Endothelial cell of umbilical vein (primary cell): Measurements from ENCODE around the gene IER5. TPM values are rescaled to one million over a fixed set of nuclear protein-coding genes. Genes with fewer than 3 reads are reported as not detected.

ENCODE experiments used
- BruUV-seq: library from RNA; stranded (reverse); fragments of 400-500 nt; replicated peaks from 2 replicates; lab custom pipeline; 2021; lab: Mats Ljungman, UMichigan
- CTCF ChIA-PET: fragments of 300-600, 350-600 bp; sonication (Branson Sonifier 250); formaldehyde crosslinking; loops from one replicate; lab custom pipeline; 2021; ENCODE audit warnings: antibody characterized with exemption, inconsistent platforms; lab: Charles Lee
- POLR2A ChIA-PET: fragments of 300-600, 350-600 bp; sonication (Branson Sonifier 250); formaldehyde crosslinking; loops from one replicate; lab custom pipeline; 2021; ENCODE audit warnings: antibody characterized with exemption, inconsistent platforms; lab: Charles Lee
- DNase-seq: peaks from one replicate; pipeline ENCODE4 v3.0.0-alpha.2; 2011; ENCODE audit warnings: low read depth, low spot score
- FAIRE-seq: peaks from 2 replicates; lab custom pipeline; 2011; peaks lifted over from hg19 to GRCh38; lab: Jason Lieb, UNC
- H2AFZ ChIP-seq: 2 replicates; pipeline ENCODE4 v1.6.0; 2012; ENCODE audit warnings: low read depth, low read length, control low read depth, inconsistent platforms
- H3K27ac ChIP-seq: 2 replicates; pipeline ENCODE4 v1.5.1; 2011; ENCODE audit warnings: low read depth, mild to moderate bottlenecking, control low read depth, low read length, moderate library complexity; ENCODE audit not compliant: insufficient read depth
- H3K27me3 ChIP-seq, 2 experiments: 2 replicates each; pipeline versions ENCODE4 v1.6.0 to v1.6.1; 2011; ENCODE audit warnings: low read length in 2 of 2, mixed read lengths in 1 of 2; ENCODE audit not compliant: control insufficient read depth in 2 of 2, insufficient read depth in 2 of 2
- H3K36me3 ChIP-seq, 2 experiments: 2 replicates in 1 of 2; 3 replicates in 1 of 2; pipeline ENCODE4 v1.5.1; 2011; ENCODE audit warnings: low read length in 2 of 2, mild to moderate bottlenecking in 1 of 2, moderate library complexity in 1 of 2; ENCODE audit not compliant: control insufficient read depth in 2 of 2, insufficient read depth in 2 of 2; ENCODE audit errors: extremely low read depth in 1 of 2
- H3K4me1 ChIP-seq: 3 replicates; pipeline ENCODE4 v1.5.1; 2011; ENCODE audit warnings: mild to moderate bottlenecking, low read length; ENCODE audit not compliant: control insufficient read depth, insufficient read depth; ENCODE audit errors: extremely low read depth
- H3K4me2 ChIP-seq: 2 replicates; pipeline ENCODE4 v1.6.1; 2011; ENCODE audit warnings: low read length, control low read depth, mixed read lengths; ENCODE audit not compliant: insufficient read depth
- H3K4me3 ChIP-seq, 3 experiments: fragments of 200-600 bp in 1 of 3; sonication (generic), shearing (Covaris generic) in 1 of 3; replicated peaks in 1 of 3; 2 replicates each; pipeline ENCODE4 v1.5.1; 2011 to 2016; ENCODE audit warnings: control low read depth in 3 of 3, low read length in 3 of 3, mild to moderate bottlenecking in 2 of 3, inconsistent platforms in 1 of 3, low read depth in 1 of 3, moderate library complexity in 1 of 3; ENCODE audit not compliant: insufficient read depth in 1 of 3
- H3K79me2 ChIP-seq: 2 replicates; pipeline ENCODE4 v1.6.0; 2012; ENCODE audit warnings: low read length, inconsistent platforms; ENCODE audit not compliant: control insufficient read depth, insufficient read depth
- H3K9ac ChIP-seq: replicated peaks from 2 replicates; pipeline ENCODE3; 2011; ENCODE audit warnings: low read length, control low read depth; ENCODE audit not compliant: insufficient read depth; ENCODE audit errors: extremely low read depth
- H3K9me1 ChIP-seq: replicated peaks from 3 replicates; pipeline ENCODE4 v1.6.0; 2011; ENCODE audit warnings: mild to moderate bottlenecking, low read length; ENCODE audit not compliant: control insufficient read depth, insufficient read depth; ENCODE audit errors: extremely low read depth
- H3K9me3 ChIP-seq: replicated peaks from 2 replicates; pipeline ENCODE4 v1.5.1; 2012; ENCODE audit warnings: low read length, inconsistent platforms; ENCODE audit not compliant: control insufficient read depth, insufficient read depth
- H4K20me1 ChIP-seq: replicated peaks from 2 replicates; pipeline ENCODE3; 2011; ENCODE audit warnings: mild to moderate bottlenecking, low read length; ENCODE audit not compliant: control insufficient read depth, insufficient read depth; ENCODE audit errors: extremely low read depth
- FOS ChIP-seq: IDR thresholded peaks from 2 replicates; pipeline ENCODE4 v1.6.1; 2011; ENCODE audit warnings: mild to moderate bottlenecking, low read length, moderate library complexity, borderline replicate concordance; ENCODE audit not compliant: insufficient read depth
- GATA2 ChIP-seq: IDR thresholded peaks from 2 replicates; pipeline ENCODE4 v1.7.0; 2011; ENCODE audit warnings: low read depth, mild to moderate bottlenecking, moderate library complexity, mixed read lengths, low read length; ENCODE audit not compliant: insufficient read length, insufficient read depth
- MYC ChIP-seq: IDR thresholded peaks from one replicate; pipeline ENCODE4 v1.6.1; 2011; ENCODE audit warnings: mild to moderate bottlenecking, low read depth, low read length
- POLR2A ChIP-seq: IDR thresholded peaks from 2 replicates; pipeline ENCODE4 v1.6.1; 2012; ENCODE audit warnings: low read depth, mild to moderate bottlenecking, control low read depth, low read length
- POLR2AphosphoS5 ChIP-seq: IDR thresholded peaks from 2 replicates; pipeline ENCODE4 v1.6.1; 2012; ENCODE audit warnings: low read depth, mild to moderate bottlenecking, control low read depth, low read length, moderate library complexity; ENCODE audit not compliant: insufficient read depth
- dilution Hi-C: fragments of 300-500 bp; cut with MboI; formaldehyde crosslinking; loops from one replicate; pipeline ENCODE4 v1.15.0; 2019; ENCODE audit warnings: low sequenced_read_pairs; ENCODE audit not compliant: extremely low pct_ligation_motif_present
- intact Hi-C: fragments of 100-400 bp; cut with micrococcal nuclease; formaldehyde crosslinking; loops from one replicate; pipeline ENCODE4 v1.10.0; 2022
- polyA plus RNA-seq, 4 experiments: library from polyadenylated mRNA; depleted of rRNA in 3 of 4; stranded (reverse) in 3 of 4; unstranded in 1 of 4; fragments of >200 nt; gene quantifications; 2 replicates each; pipeline versions ENCODE4 v1.2.1 to v1.2.3, GENCODE V29; 2011 to 2012; ENCODE audit warnings: missing spikeins in 1 of 4
- total RNA-seq: library from RNA; stranded (reverse); gene quantifications from 2 replicates; pipeline ENCODE4 v1.2.3, GENCODE V29; 2021
- TF ChIP-seq, protein P1 (sequence below), 2 donors: IDR thresholded peaks; 1 replicate in 1 of 2; 2 replicates in 1 of 2; pipeline ENCODE4 v1.5.1; 2011; ENCODE audit warnings: low read length in 2 of 2, mild to moderate bottlenecking in 2 of 2, moderate library complexity in 2 of 2, control low read depth in 1 of 2, inconsistent platforms in 1 of 2, low read depth in 1 of 2; ENCODE audit not compliant: insufficient read depth in 1 of 2; ENCODE audit errors: extremely low read depth in 1 of 2
- TF ChIP-seq, protein P2 (sequence below): IDR thresholded peaks from 2 replicates; pipeline ENCODE4 v1.6.1; 2011; ENCODE audit not compliant: insufficient read depth, insufficient read length

The IER5 gene
- total and polyA plus RNA-seq, 2 donors (not counting 3 experiments of a cell fraction or from before 2014, with no cell fraction given), result 6.6 to 14.4 TPM

DNA sequence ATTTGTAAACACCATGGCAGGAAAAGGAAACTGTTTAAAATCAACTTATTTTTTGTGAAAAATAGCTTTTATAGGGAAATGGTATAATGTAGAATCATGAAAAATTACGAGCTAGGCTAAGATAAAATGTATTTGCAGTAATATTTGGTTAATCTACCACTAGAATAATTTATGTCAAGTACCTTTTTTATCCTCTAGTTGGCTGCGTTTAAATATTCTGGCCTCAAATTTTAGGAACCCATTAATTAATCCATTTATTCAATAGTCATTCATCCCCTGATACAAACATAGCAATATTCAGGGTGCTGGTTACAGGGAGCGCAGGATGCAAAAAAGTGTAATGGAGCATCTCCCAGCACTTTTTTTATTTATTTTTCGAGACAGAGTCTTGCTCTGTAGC lies 8.6 kb upstream of the IER5 start:
- intact Hi-C loops, result loop anchor here (10.0 kb wide), 1 partner anchor 445 kb away; the partner anchor contains the start of gene XPR1
- Histone ChIP-seq H3K36me3 (no peaks in the 10 kb centered on the region), H3K27me3 (peaks cover 11 to 23% of the 10 kb centered on the region in 2 experiments), H3K79me2 (no peaks in the 10 kb centered on the region), H2AFZ (no peak overlapping the region), H3K9ac (no peak overlapping the region), H3K4me2 (no peak overlapping the region), H3K27ac (no peak overlapping the region), H4K20me1 (no peaks in the 10 kb centered on the region), H3K9me1 (no peaks in the 10 kb centered on the region), H3K9me3 (no peaks in the 10 kb centered on the region), H3K4me3 (no peak overlapping the region), H3K4me1 (no peaks in the 10 kb centered on the region)
- ChIA-PET POLR2A (interaction anchor here (1.6 kb wide), 1 partner anchor 9 kb away, joined by 3 read pairs; the partner anchor contains the start of gene IER5), CTCF (interaction anchor here (0.9 to 3.2 kb wide), 5 partner anchors 9 to 198 kb away, joined by 3 to 35 read pairs (median 6); no protein-coding TSS in a partner anchor)
- dilution Hi-C loops, result no loop called here
- TF ChIP-seq, protein P1, sequence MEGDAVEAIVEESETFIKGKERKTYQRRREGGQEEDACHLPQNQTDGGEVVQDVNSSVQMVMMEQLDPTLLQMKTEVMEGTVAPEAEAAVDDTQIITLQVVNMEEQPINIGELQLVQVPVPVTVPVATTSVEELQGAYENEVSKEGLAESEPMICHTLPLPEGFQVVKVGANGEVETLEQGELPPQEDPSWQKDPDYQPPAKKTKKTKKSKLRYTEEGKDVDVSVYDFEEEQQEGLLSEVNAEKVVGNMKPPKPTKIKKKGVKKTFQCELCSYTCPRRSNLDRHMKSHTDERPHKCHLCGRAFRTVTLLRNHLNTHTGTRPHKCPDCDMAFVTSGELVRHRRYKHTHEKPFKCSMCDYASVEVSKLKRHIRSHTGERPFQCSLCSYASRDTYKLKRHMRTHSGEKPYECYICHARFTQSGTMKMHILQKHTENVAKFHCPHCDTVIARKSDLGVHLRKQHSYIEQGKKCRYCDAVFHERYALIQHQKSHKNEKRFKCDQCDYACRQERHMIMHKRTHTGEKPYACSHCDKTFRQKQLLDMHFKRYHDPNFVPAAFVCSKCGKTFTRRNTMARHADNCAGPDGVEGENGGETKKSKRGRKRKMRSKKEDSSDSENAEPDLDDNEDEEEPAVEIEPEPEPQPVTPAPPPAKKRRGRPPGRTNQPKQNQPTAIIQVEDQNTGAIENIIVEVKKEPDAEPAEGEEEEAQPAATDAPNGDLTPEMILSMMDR (IDR thresholded peaks at IDR 0.05; ENCODE audit: extremely low read depth in 1 of 2, insufficient read depth in 1 of 2, low read depth in 1 of 2, low read length in 2 of 2), result no peak
- TF ChIP-seq POLR2A (no peak), FOS (no peak), MYC (no peak)
- TF ChIP-seq, protein P2, sequence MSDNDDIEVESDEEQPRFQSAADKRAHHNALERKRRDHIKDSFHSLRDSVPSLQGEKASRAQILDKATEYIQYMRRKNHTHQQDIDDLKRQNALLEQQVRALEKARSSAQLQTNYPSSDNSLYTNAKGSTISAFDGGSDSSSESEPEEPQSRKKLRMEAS, result no peak
- BruUV-seq, result no TSS peak
- DNase-seq (no peak), FAIRE-seq (no peak)

DNA sequence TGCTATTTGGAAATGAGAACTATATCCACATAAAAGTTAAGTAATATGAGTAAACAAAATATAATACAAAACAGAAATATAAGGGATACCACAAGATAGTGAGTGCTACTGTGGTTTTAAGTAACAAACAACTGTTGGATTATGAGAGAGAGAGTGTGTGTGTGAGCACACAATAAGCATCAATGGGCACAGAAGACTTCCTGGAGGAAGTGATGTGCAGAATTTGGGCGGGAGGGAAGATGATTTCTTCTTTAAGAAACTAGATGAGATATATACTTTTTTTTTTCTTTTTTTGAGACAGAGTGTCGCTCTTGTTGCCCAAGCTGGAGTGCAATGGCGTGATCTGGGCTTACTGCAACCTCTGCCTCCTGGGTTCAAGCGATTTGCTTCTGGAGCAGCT lies 7.9 kb upstream of the IER5 start:
- Histone ChIP-seq H3K4me3 (no peak overlapping the region), H3K9me3 (no peaks in the 10 kb centered on the region), H3K9ac (no peak overlapping the region), H2AFZ (no peak overlapping the region), H3K27me3 (peaks cover 11 to 23% of the 10 kb centered on the region in 2 experiments), H3K79me2 (no peaks in the 10 kb centered on the region), H3K4me1 (no peaks in the 10 kb centered on the region), H3K36me3 (no peaks in the 10 kb centered on the region), H4K20me1 (no peaks in the 10 kb centered on the region), H3K4me2 (no peak overlapping the region), H3K27ac (no peak overlapping the region), H3K9me1 (no peaks in the 10 kb centered on the region)
- TF ChIP-seq, protein P2, result no peak
- no peak for TF ChIP-seq GATA2
- TF ChIP-seq, protein P1 (IDR thresholded peaks at IDR 0.05; ENCODE audit: extremely low read depth in 1 of 2, insufficient read depth in 1 of 2, low read depth in 1 of 2, low read length in 2 of 2), result no peak
- no peak for TF ChIP-seq MYC
- no peak for TF ChIP-seq POLR2AphosphoS5
- no TSS peak for BruUV-seq
- ChIA-PET CTCF (interaction anchor here (1.0 to 3.2 kb wide), 4 partner anchors 25 to 199 kb away, joined by 3 to 35 read pairs (median 4); no protein-coding TSS in a partner anchor), POLR2A (no interaction called here)
- no peak for FAIRE-seq
- dilution Hi-C loops (no loop called here), intact Hi-C loops (loop anchor here (10.0 kb wide), 1 partner anchor 446 kb away; the partner anchor contains the start of gene XPR1)
- no peak for DNase-seq
